Retina (tissue), 1 donor: ENCODE measurements around the gene ZFAND3.

ENCODE experiments used
- DNase-seq: peaks from one replicate; pipeline ENCODE4 v3.0.0-alpha.2; 2016

Gene ZFAND3

DNA sequence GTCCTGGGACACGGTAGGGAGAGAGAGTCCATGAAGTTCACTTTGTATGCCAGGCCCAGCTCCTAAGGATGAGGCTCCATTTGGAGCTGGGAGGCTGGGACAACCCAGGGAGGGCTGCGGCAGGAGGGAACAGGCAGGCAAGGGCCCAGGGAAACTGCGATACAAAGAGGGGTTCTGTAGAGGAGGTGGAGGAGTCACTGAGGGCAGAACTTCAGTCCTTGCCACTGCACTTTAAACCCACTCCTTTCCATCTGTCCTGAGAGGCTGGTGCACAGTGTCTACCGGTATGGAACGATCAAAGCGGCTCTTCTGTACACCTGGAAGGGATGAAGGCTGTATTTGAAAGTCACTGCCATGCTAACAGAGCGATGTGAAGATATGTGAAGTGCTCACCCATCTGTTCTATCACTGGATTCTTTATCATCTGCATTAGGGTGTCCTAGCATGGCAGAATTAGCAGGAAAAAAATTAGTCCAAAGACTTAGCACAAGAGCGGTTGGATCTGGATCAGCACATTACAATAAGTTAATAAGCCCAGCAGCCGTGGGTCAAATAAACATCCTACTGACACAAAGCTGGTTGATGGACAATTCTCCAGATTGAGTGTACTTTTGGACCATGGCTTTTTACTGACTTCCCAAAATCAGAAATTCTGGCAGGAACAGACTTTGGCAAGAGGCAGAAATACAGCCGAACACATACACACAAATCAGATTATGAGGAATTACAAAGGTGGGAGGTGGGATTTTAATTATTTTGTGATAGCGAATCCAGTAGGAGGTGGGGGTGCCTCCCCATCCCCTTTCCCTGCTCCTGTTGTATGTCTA lies 20.9 kb upstream of the ZFAND3 start:
- no peak for DNase-seq

DNA sequence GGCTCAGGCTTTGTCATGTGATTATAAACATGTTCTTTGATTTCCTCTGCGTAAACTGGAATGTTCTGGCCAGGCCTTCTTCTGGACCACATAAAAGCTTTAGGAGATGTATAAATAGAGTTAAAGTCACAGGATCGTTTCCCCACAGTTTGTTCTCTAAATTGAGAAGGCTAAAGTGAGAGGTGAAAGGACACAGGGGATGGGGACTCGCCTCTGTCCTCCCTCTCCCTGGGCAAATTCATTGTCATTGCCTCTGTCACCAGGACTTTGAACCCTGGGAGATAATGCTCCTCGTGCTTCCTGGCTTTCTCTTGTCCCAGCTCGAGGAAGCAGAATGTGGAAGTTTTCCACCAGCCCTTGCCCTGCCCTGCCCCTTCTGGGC lies 20.3 kb upstream of the ZFAND3 start:
- no peak for DNase-seq

DNA sequence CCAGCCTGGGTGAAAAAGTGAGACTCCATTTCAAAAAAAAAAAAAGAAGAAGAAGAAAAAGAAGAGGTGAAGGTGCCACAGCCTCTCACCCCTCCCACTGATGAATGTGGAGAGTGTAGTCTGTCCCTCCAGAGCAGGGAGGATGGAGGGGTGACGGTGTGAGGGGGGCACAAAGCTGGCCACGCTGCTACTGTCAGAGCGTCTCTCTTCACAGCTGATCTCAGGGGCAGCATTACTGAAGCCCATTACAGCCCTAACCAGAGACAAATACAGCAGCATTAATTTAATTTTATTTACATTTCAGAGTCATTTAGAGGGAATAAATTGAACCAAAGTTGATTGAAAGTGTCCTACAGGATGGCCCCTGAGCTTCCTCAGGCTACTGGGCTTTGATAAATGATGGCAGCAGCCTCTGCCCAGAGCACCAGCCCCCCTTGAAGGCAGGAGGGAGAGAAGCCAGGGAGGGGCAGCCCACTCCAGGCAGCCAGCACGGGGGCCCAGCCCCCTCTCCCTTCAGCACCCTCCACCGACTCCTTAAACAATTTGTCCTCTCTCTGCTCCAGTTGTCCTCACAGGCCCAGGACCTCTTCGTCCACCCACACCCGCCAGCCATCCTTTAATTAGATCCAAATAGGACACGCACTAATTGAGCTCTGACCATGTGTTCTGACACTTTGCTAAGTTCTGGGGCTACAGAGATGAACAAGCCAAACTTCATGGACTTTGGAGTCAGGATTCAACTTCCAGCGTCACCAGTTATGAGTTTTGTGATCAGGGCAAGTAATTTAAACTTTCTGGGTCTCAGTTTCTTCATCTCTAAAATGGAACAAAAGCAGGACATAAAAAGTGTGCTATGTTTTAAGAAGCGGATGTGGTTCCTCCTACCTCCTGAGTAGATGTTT lies 18.6 kb upstream of the ZFAND3 start:
- DNase-seq: peak; percentile 39

DNA sequence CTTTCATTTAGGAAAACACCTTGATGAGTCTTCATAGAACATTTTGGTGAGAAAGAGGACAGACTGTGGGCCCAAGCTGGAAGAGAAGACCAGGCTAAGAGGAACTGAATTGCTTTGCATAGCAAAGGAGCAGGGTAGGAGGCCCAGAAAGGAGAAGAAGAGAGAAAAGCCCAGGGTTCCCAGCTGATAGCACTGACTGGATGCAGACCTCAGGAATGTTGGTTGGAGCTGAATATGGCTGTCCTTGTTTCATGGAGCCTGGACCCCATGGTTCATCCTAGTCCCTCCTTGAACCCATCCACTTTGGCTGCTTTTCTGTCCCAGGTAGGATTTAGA lies 18.0 kb upstream of the ZFAND3 start:
- no peak for DNase-seq

DNA sequence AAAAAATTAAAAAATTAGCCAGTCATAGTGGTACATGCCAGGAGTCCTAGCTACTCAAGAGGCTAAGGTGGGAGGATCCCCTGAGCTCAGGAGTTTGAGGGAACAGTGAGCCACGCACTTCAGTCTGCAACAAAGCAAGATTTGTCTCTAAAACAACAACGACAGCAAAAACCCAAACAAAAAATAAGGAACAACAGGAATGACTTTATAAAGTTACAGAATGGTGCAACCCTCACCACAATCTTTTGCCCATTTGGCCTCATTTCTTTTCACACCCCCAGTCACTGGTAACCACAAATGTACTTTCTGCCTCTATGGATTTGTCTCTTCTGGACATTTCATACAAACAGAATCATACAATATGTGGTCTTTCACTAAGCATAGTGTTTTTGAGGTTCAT lies 16.7 kb upstream of the ZFAND3 start:
- no peak for DNase-seq

DNA sequence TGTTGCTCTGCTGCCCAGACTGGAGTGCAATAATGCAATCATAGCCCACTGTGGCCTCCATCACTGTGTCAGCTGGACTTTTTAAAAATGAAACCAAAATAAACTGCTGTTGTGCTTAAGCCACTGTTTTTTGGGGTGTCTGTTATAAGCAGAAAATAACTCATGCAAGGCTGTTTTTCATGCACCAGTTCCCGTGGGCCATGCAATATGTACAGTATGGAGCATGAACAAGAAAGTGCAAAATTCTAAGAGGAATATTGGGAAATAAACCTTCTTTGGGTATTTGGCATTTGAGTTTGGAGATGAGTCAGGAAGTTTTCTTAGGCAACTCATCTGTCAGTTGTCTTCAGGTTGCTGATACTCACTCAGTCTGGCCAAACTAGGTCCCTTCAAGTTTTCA lies 14.9 kb upstream of the ZFAND3 start:
- no peak for DNase-seq

DNA sequence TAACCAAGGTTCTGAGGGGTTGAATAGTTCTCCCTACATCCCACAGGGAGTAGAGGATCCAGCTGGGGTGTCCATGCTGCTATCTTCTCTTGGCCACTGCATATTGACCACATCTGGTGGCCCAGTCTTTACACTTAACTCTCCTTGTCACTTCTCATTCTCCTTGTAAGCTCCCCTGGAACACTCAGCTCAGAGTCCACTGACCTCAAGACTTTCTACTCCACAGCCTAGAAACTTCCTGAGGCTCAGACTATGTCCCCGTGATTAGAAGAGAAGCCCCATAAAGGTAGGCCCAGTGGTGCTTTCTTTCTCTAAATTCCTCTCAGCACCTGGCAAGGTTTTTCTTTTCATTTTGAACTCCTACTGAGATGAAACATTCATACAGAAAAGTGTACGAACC lies 13.3 kb upstream of the ZFAND3 start:
- DNase-seq: no peak

DNA sequence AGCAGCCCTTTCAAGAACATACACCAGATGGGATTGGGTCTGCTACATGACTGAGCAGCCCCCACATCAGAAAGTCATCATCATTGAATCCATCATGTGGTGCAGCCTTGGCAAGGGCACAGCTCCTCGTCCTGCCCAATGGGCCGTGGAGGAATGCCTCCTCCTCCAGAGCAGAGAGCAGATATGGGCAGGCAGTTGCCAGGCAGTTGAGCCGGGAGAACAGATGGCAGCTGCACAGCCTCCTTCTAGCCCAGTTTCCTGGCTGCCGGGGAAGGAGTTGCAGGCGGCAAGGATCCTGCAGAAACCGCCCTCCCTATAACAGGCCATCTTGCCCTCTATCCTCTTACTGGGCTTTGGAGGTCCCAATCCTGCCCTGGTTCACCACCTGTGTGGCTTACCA lies 11.9 kb upstream of the ZFAND3 start:
- peak; percentile 54 for DNase-seq

DNA sequence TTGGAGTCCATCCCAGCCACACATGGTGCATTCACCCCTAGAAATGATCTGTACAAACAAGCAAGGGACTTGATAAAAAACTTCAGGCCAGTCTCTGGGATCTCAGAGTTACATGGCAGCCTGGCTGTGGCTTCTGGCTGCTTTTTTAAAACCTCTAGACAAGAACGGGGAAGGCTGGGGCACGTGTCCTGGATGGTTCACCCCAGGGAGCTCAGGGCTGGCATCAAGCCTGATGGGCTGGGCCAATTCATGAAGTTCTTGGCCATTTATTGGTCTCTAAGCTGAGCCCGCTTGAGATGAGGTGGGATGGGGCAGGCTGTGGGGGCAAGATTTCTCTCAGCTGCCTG lies 10.4 kb upstream of the ZFAND3 start:
- no peak for DNase-seq

DNA sequence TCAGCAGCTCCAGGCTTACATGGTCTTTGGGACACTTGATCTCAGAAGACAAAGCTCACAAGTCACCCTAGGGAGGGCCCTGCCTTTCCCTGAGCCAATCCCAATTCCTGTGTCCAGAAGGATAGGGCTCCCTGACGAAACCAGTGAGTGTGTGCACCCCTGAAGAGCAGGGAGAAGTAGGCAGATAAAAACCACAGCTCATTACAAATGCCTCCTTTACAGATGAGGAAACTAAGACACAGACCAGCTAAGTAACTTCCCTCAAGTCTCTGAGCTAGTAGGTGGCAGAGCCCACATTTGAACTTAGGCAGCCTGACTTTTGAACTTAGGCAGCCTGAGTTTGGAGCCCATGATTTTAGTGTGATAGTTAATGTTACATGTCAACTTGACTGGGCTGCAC lies 6.7 kb upstream of the ZFAND3 start:
- no peak for DNase-seq

DNA sequence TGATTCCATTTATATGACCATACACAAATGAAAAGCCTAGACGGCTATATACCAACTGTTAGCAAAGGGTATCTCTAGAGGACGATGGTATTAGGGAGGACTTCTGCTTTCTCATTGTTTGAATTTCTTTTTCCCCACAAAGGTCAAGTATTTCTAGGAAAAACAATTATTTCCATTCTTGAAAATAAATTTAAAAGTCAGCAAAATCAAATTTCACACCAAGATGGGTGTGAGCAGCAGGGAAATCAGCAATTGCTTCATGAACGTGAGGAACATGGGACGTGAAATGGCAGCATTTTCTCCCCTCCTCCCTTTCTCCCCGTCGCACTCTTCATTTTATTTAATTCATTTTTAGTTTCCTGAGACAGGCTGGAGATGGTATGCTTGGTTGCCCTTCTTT lies 5.2 kb upstream of the ZFAND3 start:
- DNase-seq: peak; percentile 22

DNA sequence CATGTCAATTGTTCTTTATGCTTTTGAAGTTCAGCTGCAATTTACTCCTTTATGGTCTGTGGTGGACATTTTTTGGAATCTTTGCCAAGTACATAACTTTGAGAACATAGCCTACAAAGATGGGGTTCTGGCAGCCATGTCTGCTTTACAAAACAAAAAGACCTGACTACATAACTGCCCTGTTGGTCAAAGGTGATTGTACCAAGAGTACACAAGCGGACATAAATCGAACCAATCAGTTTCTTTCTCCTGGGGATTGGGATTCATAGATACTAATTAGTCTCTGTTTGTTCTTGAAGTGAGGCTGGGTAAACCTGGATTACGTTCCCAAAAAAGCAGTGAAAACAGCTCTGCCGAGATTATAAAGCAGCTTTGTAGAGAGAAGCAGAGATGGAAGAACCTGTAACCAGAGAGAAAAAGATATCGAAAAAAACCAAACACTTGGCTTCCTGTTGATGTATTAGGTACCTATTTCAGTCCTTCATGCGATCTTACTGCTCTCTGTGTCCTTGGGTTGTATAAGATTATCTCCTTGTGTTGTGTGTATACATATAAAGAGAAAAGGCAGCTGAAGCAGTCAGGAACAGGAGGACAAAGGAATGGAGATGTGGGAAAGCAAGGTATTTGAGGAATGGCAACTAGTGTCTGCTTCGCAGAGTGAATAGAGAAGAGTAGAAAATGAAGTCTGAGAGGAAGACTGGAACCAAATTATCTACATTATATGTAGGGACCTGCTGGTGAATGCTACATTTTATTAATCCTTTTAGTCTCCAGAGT lies 2.7 kb upstream of the ZFAND3 start:
- no peak for DNase-seq

DNA sequence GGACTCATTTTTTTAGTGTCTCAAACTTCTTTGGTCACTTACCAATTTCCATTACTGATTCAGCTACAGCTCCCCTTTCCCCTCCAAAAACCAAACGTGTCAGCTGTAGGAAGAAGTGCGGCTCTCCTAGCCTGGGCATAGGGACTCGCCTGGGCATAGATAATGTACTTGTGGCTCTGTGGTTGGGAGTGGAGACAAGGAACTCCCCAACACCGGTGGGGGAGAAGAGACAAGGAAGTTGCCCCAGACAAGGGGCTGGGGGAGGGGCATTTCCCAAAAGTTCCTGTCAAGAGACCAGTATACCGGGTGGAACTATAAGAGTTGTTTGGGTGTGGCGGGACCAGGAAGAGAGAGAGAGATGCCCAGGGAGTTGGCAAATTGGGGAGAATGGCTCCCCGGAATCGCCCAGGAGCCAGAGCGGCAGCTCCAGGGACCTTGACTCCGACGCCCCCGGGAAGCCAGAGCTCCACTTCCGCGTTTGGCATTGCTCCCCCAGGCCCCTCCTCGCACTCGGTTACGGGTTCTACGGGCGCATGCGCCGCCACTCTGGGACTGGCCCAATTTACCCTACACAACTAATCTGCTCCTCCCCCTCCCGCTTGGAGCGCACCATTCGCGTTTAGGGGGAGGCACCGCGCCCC lies 871 bp upstream of the ZFAND3 start:
- DNase-seq: peak; percentile 100

DNA sequence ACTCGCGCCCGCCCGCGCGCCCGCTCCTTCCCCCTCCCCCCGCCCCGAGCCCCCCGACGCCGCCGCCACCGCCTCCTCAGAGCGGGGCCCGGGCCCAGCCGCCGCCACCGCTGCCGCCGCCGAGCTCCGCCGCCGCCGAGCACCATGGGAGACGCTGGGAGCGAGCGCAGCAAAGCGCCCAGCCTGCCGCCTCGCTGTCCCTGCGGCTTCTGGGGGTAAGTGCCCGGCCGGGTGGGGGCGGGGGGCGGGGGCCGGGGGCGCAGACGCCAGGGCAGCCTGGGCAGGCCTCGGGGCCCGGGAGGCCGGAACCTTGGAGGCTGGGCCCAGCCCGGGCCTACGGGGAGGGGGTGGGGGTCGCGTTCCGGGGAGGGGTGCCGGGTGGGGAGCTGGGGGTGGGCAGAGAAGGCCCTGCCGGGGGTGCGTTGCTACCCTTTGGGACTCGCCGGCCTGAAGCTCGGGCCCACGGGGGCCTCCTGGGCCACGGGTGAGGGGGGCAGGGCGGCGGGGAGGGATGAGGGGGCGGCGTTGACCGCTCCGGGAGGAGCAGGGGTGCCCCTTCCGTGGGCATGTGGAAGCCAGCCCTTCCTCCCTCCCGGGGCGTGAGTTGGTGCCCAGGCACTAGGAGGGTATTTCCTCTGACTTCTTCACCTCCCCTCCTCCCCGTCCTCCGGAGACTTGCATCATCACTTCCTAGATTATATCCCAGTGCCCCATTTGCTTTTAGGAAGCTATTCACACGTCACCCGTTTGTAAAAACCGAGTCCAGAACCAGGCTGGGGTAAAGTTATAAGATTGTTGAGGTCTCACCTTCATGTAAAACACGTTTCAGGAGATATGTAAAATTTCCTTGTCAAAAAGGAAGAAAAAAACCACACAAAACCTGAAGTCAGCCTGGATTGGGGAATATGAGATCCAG lies 533 bp downstream of the ZFAND3 start:
- DNase-seq: peak; percentile 23

DNA sequence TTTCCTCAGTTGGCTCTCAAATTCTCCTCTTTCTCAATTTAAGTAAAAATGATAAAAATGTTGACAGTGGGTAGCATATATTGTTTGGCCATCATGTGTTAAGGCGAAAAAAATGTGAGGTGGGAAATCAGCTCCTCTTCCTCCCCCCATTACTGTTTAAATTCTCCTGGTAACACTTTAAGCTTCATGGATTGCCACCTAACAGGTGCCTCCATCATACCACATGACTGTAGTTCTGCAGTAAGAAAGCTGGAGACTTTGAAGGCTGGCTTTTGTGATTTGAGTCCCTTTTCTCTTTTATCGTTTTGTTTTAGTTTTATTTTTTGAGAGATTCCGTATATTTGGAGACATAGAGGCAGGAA lies 1.2 kb downstream of the ZFAND3 start:
- no peak for DNase-seq

DNA sequence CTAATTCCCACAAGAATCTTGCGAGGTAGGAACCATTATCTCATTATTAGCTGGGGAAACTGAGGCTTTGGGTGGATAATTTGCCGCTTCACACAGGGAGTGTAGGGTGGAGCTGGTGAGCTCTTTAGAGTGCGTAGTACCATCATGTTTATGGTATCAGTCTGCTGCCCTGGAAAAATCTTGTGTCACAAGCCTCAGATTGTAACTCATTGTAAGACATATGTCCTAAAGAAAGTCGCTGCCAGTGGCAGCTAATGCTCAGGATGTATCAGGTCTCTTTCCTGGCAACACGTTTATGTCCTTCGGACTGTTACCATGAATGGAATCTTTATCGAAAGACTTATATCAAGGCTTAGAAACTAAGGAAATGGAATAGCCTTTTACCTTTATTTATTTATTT lies 1.9 kb downstream of the ZFAND3 start:
- DNase-seq: no peak

DNA sequence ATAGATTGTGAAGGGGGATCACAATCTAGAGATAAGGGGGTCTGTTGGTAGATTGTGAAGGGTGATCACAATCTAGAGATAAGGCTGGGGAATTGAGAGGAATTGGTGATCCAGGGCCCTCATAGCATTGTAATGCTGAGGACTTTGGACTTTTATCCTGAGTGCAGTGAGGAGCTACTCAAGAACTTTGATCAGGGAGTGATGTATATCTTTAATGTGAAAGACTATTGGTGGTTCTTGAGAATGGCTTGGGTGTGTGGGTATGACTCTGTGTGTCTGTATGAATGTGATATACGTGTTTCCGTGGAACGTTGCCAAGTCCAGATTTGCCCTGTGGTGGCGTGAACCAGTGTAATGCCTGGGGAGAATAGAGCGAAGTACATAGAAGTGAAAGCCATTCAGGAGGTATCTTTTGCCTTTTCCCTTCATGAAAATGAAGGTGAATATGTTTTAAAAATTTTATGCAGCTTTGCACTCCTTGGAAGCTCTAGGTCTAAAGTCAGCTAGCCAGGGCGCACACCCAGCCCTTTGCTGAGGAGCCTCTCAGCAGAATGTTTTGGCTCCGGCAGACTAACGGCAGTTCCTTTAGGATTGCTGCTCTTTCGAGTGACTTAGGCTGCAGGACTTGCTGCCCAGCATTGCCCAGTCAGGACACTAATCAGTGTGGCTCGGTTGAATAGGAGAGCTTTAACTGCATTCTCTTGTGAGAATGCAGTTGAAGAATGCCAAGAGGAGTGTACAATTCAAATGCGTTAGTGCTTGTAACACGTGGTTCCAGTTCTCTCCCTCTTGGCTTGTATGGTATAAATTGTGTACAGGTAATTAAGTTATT lies 3.5 kb downstream of the ZFAND3 start:
- no peak for DNase-seq

DNA sequence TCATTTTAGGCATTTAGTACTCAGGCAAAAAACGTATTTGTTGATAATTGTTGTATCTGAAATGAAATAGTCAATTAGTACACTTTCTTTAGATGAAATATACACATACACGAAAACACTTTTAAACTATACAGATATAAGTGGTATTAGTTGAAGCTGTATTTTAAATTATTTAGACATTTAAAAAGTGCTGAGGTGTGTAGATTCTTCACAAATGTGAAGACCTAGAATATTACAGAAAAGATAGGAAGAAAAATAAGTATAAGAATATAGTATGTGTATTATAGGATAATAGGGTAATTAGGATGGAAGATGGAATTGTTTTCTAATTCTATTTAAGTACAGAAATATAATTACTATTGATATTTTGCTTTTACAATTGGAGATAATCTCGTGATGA lies 4.6 kb downstream of the ZFAND3 start:
- DNase-seq: no peak

DNA sequence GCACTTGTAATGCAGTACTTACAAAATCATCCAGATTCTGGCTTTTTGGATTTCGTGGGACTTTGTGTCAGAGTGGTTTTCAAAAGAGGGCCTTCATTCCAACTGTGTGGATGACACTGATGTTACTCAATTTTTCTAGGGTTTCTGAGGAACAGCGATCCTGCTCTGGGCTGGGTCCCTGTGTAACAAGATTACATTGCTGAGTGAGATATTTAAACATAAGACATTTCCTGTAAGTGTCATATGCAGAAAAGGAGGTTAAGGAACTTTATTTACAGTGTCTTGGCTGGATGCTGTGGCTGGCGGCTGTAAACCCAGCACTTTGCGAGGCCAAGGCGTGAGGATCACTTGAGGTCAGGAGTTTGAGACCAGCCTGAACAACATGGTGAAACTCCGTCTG lies 6.7 kb downstream of the ZFAND3 start:
- no peak for DNase-seq

DNA sequence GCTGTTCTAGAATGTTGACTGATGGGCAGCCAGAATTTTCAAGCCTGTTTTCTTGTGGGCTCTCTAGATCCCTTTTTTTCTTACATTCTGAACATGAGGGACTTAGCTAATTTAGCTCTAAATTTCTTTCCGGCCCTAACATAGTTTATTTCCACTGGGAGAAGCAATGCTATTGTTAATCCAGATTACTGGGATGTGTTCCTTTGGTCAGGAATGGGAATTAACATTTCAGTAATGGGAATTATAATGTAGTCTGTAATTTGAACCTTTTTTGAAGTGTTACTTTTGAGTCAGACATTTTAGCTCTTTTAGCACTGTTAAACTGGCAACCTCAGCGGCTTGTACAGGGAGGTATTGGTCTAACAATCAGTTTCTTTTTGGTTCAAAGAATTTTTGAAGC lies 7.5 kb downstream of the ZFAND3 start:
- no peak for DNase-seq

DNA sequence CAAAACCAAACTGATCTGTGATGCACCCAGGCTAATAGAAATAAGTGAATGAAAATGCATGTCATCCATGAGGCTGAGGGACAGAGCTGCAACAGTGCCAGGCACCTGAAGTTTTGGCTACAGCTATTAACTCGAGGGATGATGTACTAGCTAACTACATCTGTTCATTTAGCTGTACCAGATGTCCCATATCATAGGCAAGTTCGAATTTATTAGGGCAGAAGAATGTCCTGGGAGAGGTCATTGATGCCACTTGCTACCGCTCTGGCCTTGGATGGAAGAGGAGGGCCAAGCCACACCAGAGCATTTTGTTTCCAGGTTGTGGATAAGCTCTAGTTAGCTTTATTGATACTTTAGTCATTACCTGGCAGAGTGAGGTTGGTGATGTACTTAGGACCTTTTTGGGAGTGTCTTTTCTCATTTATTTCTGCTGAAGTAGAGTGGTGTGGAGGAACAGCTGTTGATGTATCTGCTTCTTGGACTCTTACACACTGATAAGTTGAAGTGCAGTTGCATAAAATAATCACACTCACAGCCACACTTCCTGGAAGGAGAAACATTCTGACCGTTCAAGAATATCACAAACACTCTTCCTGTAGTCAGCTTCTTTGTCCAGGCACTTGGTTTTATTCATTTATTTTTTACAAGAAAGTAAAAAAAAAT lies 8.2 kb downstream of the ZFAND3 start:
- no peak for DNase-seq
